HepG2 (cell line): ENCODE data around the gene SPIB. TPM values are rescaled to one million over a fixed set of nuclear protein-coding genes. Genes with fewer than 3 reads are reported as not detected.

Experiments
- ATAC-seq: fragments of 200-7000 bp; cut with Tn5 transposase; 3 replicates; pipeline ENCODE4 v1.9.1; 2020; ENCODE audit warnings: mild to moderate bottlenecking, moderate library complexity
- BruUV-seq: library from RNA; stranded (reverse); fragments of 400-500 nt; replicated peaks from 2 replicates; lab custom pipeline; 2021; lab: Mats Ljungman, UMichigan
- CTCF ChIA-PET: fragments of 300-600 bp; formaldehyde crosslinking; extraction: SDS; loops from one replicate; lab custom pipeline; 2021; ENCODE audit warnings: low total read pairs, inconsistent platforms, low intra/inter-chr PET ratio; lab: Yijun Ruan, JAX
- POLR2A ChIA-PET: fragments of 350-600 bp; sonication (Branson Sonifier 250); formaldehyde crosslinking; loops from one replicate; lab custom pipeline; 2020; ENCODE audit warnings: antibody characterized with exemption, inconsistent platforms; lab: Yijun Ruan, JAX
- DNase-seq: peaks from one replicate; pipeline ENCODE4 v3.0.0-alpha.2; 2015; ENCODE audit warnings: low spot score
- FAIRE-seq: peaks from 3 replicates; lab custom pipeline; 2011; peaks lifted over from hg19 to GRCh38; lab: Jason Lieb, UNC
- H2AFZ ChIP-seq: one replicate; pipeline ENCODE4 v1.6.1; 2011; ENCODE audit warnings: low read length, inconsistent platforms
- H3K27ac ChIP-seq: fragments of 300-600 bp; 3 replicates; pipeline ENCODE4 v1.8.0; 2011; ENCODE audit warnings: mixed run types, mild to moderate bottlenecking, mixed read lengths, low read length, inconsistent platforms; ENCODE audit not compliant: insufficient read depth; ENCODE audit errors: extremely low read length
- H3K27me3 ChIP-seq, 2 experiments: fragments of 200-600 bp in 1 of 2; 2 replicates in 1 of 2; 3 replicates in 1 of 2; pipeline versions ENCODE4 v1.6.0 to v1.8.0; 2011; ENCODE audit warnings: low read length in 2 of 2, mild to moderate bottlenecking in 2 of 2, moderate library complexity in 2 of 2, inconsistent platforms in 1 of 2; ENCODE audit not compliant: insufficient read depth in 2 of 2, control insufficient read depth in 1 of 2
- H3K36me3 ChIP-seq, 2 experiments: fragments of 200-600 bp in 1 of 2; replicated peaks in 1 of 2; 2 replicates in 1 of 2; 3 replicates in 1 of 2; pipeline versions ENCODE4 v1.5.1 to v1.8.0; 2011; ENCODE audit warnings: low read length in 2 of 2, inconsistent platforms in 1 of 2; ENCODE audit not compliant: insufficient read depth in 2 of 2, control insufficient read depth in 1 of 2
- H3K4me1 ChIP-seq: 2 replicates; pipeline ENCODE4 v1.5.1; 2012; ENCODE audit warnings: low read length, inconsistent platforms; ENCODE audit not compliant: insufficient read depth
- H3K4me2 ChIP-seq: 2 replicates; pipeline ENCODE4 v1.6.0; 2011; ENCODE audit warnings: low read depth, low read length, inconsistent platforms
- H3K4me3 ChIP-seq, 3 experiments: fragments of 200-600 bp in 1 of 3; sonication (generic), shearing (Covaris generic) in 1 of 3; replicated peaks in 1 of 3; 2 replicates each; pipeline ENCODE4 v1.5.1; 2011 to 2016; ENCODE audit warnings: low read length in 3 of 3, inconsistent platforms in 2 of 3, low read depth in 2 of 3, mild to moderate bottlenecking in 2 of 3, control low read depth in 1 of 3, mixed read lengths in 1 of 3; ENCODE audit not compliant: insufficient read depth in 1 of 3
- H3K79me2 ChIP-seq: one replicate; pipeline ENCODE4 v1.6.1; 2011; ENCODE audit warnings: low read length, inconsistent platforms; ENCODE audit not compliant: insufficient read depth
- H3K9ac ChIP-seq: 2 replicates; pipeline ENCODE4 v1.6.0; 2011; ENCODE audit warnings: mild to moderate bottlenecking, low read depth, low read length, inconsistent platforms; ENCODE audit not compliant: insufficient read depth
- H3K9me3 ChIP-seq: 2 replicates; pipeline ENCODE4 v1.5.1; 2012; ENCODE audit warnings: mild to moderate bottlenecking, low read length
- H4K20me1 ChIP-seq: 2 replicates; pipeline ENCODE4 v1.6.0; 2011; ENCODE audit warnings: inconsistent platforms, mild to moderate bottlenecking, low read length, moderate library complexity; ENCODE audit not compliant: insufficient read depth
- CENPT ChIP-seq: sonication (generic); formaldehyde crosslinking; IDR thresholded peaks from 2 replicates; pipeline ENCODE4 v1.8.0; 2022; ENCODE audit warnings: low read depth, mild to moderate bottlenecking, moderate library complexity, missing genetic modification reagents
- IRF2 ChIP-seq: IDR thresholded peaks from 2 replicates; pipeline ENCODE4 v1.6.1; 2018; ENCODE audit warnings: missing genetic modification reagents, missing compliant biosample characterization
- KDM1A ChIP-seq: IDR thresholded peaks from 2 replicates; pipeline ENCODE4 v1.6.1; 2016; ENCODE audit warnings: missing compliant biosample characterization
- KLF6 ChIP-seq: IDR thresholded peaks from 2 replicates; pipeline ENCODE4 v1.8.0; 2016; ENCODE audit warnings: missing biosample characterization, missing genetic modification reagents
- NCOA5 ChIP-seq: sonication (generic); formaldehyde crosslinking; IDR thresholded peaks from 2 replicates; pipeline ENCODE4 v1.4.0; 2020; ENCODE audit warnings: missing genetic modification reagents
- NFE2 ChIP-seq: sonication (generic); formaldehyde crosslinking; IDR thresholded peaks from 2 replicates; pipeline ENCODE4 v1.4.0; 2020; ENCODE audit warnings: missing genetic modification reagents
- NR1H2 ChIP-seq: sonication (generic); formaldehyde crosslinking; IDR thresholded peaks from 2 replicates; pipeline ENCODE4 v1.8.1; 2022; ENCODE audit warnings: low read depth, missing genetic modification reagents, borderline replicate concordance
- NR2F1 ChIP-seq, 2 experiments: fragments of 450-650 bp in 1 of 2; formaldehyde crosslinking in 1 of 2; IDR thresholded peaks; 2 replicates each; pipeline versions ENCODE4 v1.5.0 to v1.6.1; 2016 to 2020; ENCODE audit warnings: mild to moderate bottlenecking in 1 of 2, missing compliant biosample characterization in 1 of 2, missing genetic modification reagents in 1 of 2, moderate library complexity in 1 of 2
- POLR2AphosphoS5 ChIP-seq: IDR thresholded peaks from 2 replicates; pipeline ENCODE4 v1.6.1; 2012; ENCODE audit warnings: low read depth, low read length
- RARA ChIP-seq: IDR thresholded peaks from 2 replicates; pipeline ENCODE4 v1.6.1; 2016; ENCODE audit warnings: missing genetic modification reagents, missing compliant biosample characterization
- SRF ChIP-seq: IDR thresholded peaks from 2 replicates; pipeline ENCODE4 v1.6.1; 2011; ENCODE audit warnings: mild to moderate bottlenecking, low read depth, low read length, moderate library complexity
- ZNF230 ChIP-seq: sonication (generic); formaldehyde crosslinking; IDR thresholded peaks from 2 replicates; pipeline ENCODE4 v1.4.0; 2020; ENCODE audit warnings: mild to moderate bottlenecking, missing genetic modification reagents
- ZNF276 ChIP-seq: sonication (generic); formaldehyde crosslinking; IDR thresholded peaks from 2 replicates; pipeline ENCODE4 v1.4.0; 2020; ENCODE audit warnings: mild to moderate bottlenecking, low read depth, missing genetic modification reagents
- ZNF580 ChIP-seq: IDR thresholded peaks from 2 replicates; pipeline ENCODE4 v1.6.1; 2016; ENCODE audit warnings: low read depth, borderline replicate concordance
- ZNF768 ChIP-seq: sonication (generic); formaldehyde crosslinking; IDR thresholded peaks from 2 replicates; pipeline ENCODE4 v1.4.0; 2020; ENCODE audit warnings: missing genetic modification reagents
- ZNF839 ChIP-seq: sonication (generic); formaldehyde crosslinking; IDR thresholded peaks from 2 replicates; pipeline ENCODE4 v1.4.0; 2020; ENCODE audit warnings: missing genetic modification reagents, mild to moderate bottlenecking, borderline replicate concordance
- ZSCAN30 ChIP-seq: sonication (generic); formaldehyde crosslinking; IDR thresholded peaks from 2 replicates; pipeline ENCODE4 v1.5.0; 2020; ENCODE audit warnings: mild to moderate bottlenecking, missing genetic modification reagents
- WGBS: methylation state at CpG from one replicate; pipeline ENCODE4 v1.1.6; 2017; ENCODE audit warnings: low lambda C conversion rate; 5-methylcytosine and 5-hydroxymethylcytosine counted together
- in situ Hi-C: cut with HindIII; loops from 2 replicates; pipeline ENCODE4 v1.10.0; 2017; ENCODE audit warnings: low pct_unique_long_range_greater_than_20kb; ENCODE audit not compliant: extremely low pct_ligation_motif_present
- intact Hi-C: fragments of 100-400 bp; cut with micrococcal nuclease; formaldehyde crosslinking; loops from one replicate; pipeline ENCODE4 v1.10.0; 2022; ENCODE audit not compliant: unreplicated experiment
- polyA plus RNA-seq, 8 experiments: library from polyadenylated mRNA; depleted of rRNA in 3 of 8; stranded (reverse) in 7 of 8; unstranded in 1 of 8; fragments of >200 nt; fragmentation: Illumina TruSeq in 4 of 8; extraction: Trizol in 4 of 8; gene quantifications; 2 replicates each; pipeline versions ENCODE4 v1.2.1 to v1.2.3, GENCODE V29; 2011 to 2016; ENCODE audit warnings: low read depth in 4 of 8, missing spikeins in 1 of 8, mixed read lengths in 1 of 8; ENCODE audit not compliant: insufficient read depth in 1 of 8
- total RNA-seq, 5 experiments: library from RNA; depleted of rRNA; stranded (reverse); fragments of >200 nt; fragmentation: Illumina TruSeq; extraction: Trizol; gene quantifications; 2 replicates each; pipeline ENCODE4 v1.2.3, GENCODE V29; 2016; ENCODE audit warnings: low read depth in 1 of 5
- TF ChIP-seq, protein P1 (sequence below): sonication (generic); formaldehyde crosslinking; IDR thresholded peaks from 2 replicates; pipeline ENCODE4 v1.5.0; 2020; ENCODE audit warnings: mild to moderate bottlenecking, missing genetic modification reagents

Gene SPIB
- total and polyA plus RNA-seq, 2 of the 13 experiments (the other 11 are each of a cell fraction or from before 2014, with no cell fraction given) = 0.04 TPM; not detected in 1

- FAIRE-seq (no peak), DNase-seq (no peak), ATAC-seq (no peak)
- no peak overlapping the region for H3K27ac ChIP-seq
- no peak overlapping the region for H3K4me3 ChIP-seq
- ChIA-PET CTCF (no interaction called here), POLR2A (no interaction called here)
- TF ChIP-seq POLR2AphosphoS5 = no peak
- TF ChIP-seq ZNF230 = no peak
- no peak for TF ChIP-seq ZNF276 (CRISPR knock-in tag)
- no peak for TF ChIP-seq KLF6 (CRISPR knock-in tag)
- no peak for TF ChIP-seq KDM1A
- TF ChIP-seq NFE2 (CRISPR knock-in tag) = no peak
- TF ChIP-seq NR2F1 (CRISPR knock-in tag; IDR thresholded peaks at IDR 0.05) = no peak
- no peak for TF ChIP-seq NCOA5
- no peak for TF ChIP-seq ZSCAN30
- no peak for TF ChIP-seq IRF2 (CRISPR knock-in tag)
- TF ChIP-seq NR1H2 (CRISPR knock-in tag) = no peak
- no peak for TF ChIP-seq ZNF768 (CRISPR knock-in tag)
- TF ChIP-seq CENPT (CRISPR knock-in tag) = no peak
- TF ChIP-seq SRF = no peak
- TF ChIP-seq, protein P1, sequence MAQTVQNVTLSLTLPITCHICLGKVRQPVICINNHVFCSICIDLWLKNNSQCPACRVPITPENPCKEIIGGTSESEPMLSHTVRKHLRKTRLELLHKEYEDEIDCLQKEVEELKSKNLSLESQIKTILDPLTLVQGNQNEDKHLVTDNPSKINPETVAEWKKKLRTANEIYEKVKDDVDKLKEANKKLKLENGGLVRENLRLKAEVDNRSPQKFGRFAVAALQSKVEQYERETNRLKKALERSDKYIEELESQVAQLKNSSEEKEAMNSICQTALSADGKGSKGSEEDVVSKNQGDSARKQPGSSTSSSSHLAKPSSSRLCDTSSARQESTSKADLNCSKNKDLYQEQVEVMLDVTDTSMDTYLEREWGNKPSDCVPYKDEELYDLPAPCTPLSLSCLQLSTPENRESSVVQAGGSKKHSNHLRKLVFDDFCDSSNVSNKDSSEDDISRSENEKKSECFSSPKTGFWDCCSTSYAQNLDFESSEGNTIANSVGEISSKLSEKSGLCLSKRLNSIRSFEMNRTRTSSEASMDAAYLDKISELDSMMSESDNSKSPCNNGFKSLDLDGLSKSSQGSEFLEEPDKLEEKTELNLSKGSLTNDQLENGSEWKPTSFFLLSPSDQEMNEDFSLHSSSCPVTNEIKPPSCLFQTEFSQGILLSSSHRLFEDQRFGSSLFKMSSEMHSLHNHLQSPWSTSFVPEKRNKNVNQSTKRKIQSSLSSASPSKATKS (CRISPR knock-in tag) = no peak
- TF ChIP-seq ZNF839 = no peak
- no peak for TF ChIP-seq ZNF580 (CRISPR knock-in tag)
- no peak for TF ChIP-seq RARA (CRISPR knock-in tag)
- no peak overlapping the region for H2AFZ ChIP-seq
- intact Hi-C loops (no loop called here), in situ Hi-C loops (loop anchor here (10.0 kb wide), 1 partner anchor 93 kb away; the partner anchor contains the start of gene NR1H2)
- 55% methylated on average over 18 of the region's 18 CpGs for WGBS
- no TSS peak for BruUV-seq
- no peaks in the 10 kb centered on the region for H4K20me1 ChIP-seq
- no peaks in the 10 kb centered on the region for H3K27me3 ChIP-seq
- peaks cover 35% of the 10 kb centered on the region for H3K4me1 ChIP-seq
- H3K36me3 ChIP-seq = no peaks in the 10 kb centered on the region
- H3K9ac ChIP-seq = no peak overlapping the region
- H3K4me2 ChIP-seq = no peak overlapping the region
- no peaks in the 10 kb centered on the region for H3K9me3 ChIP-seq
- no peaks in the 10 kb centered on the region for H3K79me2 ChIP-seq
Measured at GRCh38 chr19:50467566-50467965, 48.8 kb downstream of the SPIB start.
